ENCODE data around the gene PGAM2.

DNA sequence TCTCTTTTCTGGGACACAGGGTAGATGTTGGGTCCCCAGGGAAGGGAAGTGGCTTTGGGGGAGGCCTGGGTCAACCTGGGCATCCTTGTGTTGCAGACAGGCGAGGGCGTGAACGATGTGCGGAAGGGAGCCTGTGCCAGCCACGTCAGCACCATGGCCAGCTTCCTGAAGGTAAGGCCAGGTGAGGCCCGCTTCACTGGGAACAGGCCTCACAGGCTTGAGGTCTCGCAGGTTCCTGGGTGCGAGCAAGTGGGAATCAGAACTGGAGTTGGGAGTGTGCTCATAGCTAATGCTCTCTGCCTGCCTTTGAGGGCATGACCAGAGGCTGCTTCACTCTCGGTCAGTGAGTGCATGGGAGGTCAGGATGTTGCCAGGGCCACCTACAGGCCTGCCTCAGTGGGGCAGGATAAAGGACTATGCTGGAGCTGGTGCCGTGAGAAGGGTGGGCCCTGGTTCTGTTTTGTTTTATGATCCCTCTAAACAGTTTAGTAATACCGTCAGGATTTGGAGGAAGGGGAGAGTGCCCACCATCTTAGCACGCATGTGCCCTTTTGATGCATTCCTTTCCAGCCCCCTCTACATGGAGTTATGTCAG is 12.5 kb downstream of the PGAM2 start:
- TF ChIP-seq, protein P1, sequence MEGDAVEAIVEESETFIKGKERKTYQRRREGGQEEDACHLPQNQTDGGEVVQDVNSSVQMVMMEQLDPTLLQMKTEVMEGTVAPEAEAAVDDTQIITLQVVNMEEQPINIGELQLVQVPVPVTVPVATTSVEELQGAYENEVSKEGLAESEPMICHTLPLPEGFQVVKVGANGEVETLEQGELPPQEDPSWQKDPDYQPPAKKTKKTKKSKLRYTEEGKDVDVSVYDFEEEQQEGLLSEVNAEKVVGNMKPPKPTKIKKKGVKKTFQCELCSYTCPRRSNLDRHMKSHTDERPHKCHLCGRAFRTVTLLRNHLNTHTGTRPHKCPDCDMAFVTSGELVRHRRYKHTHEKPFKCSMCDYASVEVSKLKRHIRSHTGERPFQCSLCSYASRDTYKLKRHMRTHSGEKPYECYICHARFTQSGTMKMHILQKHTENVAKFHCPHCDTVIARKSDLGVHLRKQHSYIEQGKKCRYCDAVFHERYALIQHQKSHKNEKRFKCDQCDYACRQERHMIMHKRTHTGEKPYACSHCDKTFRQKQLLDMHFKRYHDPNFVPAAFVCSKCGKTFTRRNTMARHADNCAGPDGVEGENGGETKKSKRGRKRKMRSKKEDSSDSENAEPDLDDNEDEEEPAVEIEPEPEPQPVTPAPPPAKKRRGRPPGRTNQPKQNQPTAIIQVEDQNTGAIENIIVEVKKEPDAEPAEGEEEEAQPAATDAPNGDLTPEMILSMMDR (conservative IDR thresholded peaks at IDR 0.05; ENCODE audit: low read length), result no peak
- TF ChIP-seq EZH2phosphoT487 (IDR thresholded peaks at IDR 0.05; ENCODE audit: borderline replicate concordance, low read depth, low read length), result no peak
